ENCODE measurements around the gene NAV3.
"Not testable (repeated sequence)": the region's sequence is repeated elsewhere in the genome, so short reads cannot be mapped to it uniquely, and the experiment has no call there.

The NAV3 gene

DNA sequence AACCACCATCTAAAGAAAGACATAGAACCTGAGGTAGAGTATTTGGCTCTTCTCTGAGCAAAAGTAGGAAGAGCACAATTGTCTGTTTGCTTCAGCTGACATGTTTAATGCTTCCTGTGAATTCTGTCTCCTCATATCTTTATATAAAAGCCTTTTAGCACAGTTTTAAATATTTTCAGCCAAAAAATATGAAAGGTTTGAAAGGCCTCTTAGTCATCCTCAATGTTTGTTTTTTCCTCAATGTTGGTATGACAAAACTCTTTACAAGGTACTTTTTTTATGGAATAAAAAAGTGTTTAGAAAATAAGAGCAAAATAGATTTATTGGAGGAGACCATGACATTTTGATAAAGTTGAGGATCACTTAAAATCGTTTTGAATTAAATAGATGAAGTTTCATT is 360.9 kb downstream of the NAV3 start:
- DNase-seq (ENCODE audit: low spot score) = no peak

GRCh38 chr12:78192979-78193378 is 362.3 kb downstream of the NAV3 start:
- no peak for DNase-seq (ENCODE audit: low spot score)

GRCh38 chr12:78194448-78194847 is 363.8 kb downstream of the NAV3 start:
- no peak for DNase-seq (ENCODE audit: low spot score)

- no peak for DNase-seq (ENCODE audit: low spot score)
These were observed 368.2 kb downstream of the NAV3 start for GRCh38 chr12:78198896-78199295.

DNA sequence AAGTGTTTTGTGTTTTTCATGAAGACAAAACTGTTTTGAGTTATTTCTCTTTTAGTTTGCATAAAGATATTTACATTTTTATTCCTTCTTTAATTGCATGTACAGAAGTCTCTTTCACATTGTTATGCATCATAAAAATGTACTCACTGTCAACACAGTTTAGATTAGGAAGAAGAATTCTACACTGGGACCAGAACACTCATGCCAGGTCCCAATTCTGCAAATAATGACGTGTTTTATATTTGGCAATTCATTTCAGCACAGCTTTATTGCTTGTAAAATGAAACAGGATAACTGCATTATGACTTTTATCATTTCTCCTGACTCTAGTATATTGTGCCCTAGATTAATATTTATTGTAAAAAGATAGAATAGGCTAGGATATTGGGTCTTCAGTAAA is 369.2 kb downstream of the NAV3 start:
- DNase-seq (ENCODE audit: low spot score) = no peak

GRCh38 chr12:78204926-78205325 is 374.2 kb downstream of the NAV3 start:
- DNase-seq (ENCODE audit: low spot score) = no peak

DNA sequence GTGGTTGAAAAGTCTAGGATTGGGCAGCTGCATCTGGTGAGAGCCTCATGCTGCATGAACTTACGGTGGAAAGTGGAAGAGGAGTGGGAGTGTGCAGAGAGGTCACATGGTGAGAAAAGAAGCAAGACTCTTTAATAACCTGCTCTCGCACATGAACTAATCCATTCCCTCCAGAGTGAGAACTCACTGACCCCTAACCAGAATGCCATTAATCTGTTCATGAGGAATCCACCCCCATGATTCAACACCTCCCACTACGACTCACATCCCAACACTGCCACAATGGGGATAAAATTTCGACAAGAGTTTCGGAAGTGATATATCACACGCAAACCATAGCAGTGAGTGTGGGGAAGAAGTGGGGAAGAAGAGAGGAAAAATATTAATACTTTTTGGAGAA is 377.4 kb downstream of the NAV3 start:
- no peak for DNase-seq (ENCODE audit: low spot score)

DNA sequence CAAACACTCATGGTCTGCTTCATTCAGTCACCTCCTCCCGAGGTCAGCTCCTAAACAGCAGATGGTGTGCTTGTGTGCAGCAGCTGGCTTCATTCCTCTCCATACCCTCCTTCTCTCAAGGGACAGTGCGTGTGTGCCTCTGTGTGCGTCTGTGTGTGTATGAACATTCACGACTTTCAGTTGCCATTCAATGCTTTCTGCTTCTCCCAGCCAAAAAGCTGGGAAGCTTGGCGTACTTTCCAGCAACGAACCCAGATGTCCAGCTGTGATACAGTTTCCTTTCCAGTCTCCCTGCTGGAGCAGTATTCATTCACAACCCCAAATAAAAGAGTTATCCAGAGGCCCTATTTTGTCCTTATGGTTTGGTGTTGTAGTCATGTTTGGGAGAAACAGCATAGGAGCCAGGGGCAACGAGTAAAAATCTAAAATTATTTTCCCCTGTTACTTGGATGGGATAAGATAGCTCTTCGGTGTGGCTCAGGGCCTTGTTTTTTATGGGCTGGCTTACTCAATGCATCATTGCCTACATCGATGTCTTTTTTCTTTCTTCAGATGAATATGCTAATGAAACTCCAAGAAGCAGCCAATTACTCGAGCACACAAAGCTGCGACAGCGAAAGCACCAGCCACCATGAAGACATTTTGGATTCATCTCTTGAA is 379.3 kb downstream of the NAV3 start:
- no peak for DNase-seq (ENCODE audit: low spot score)

DNA sequence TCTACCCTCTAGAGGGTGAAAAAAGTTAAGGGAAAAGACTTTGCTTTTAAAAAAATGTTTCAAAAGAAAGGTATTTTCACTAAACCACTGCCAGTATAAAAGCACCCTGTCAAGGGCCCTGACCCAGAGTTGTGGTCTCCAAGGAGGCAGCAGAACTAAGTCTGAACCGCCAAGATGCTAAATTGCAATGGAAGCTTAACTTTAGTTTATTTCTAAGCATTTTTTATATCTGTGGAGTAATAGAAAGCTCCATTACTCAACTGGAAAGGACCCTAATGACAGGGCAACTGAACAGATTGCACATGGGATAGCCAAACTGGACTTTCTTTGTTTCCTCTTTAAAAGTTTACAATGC is 379.8 kb downstream of the NAV3 start:
- DNase-seq (ENCODE audit: low spot score) = no peak

GRCh38 chr12:78210894-78211302 is 380.2 kb downstream of the NAV3 start:
- DNase-seq (ENCODE audit: low spot score) = no peak

DNA sequence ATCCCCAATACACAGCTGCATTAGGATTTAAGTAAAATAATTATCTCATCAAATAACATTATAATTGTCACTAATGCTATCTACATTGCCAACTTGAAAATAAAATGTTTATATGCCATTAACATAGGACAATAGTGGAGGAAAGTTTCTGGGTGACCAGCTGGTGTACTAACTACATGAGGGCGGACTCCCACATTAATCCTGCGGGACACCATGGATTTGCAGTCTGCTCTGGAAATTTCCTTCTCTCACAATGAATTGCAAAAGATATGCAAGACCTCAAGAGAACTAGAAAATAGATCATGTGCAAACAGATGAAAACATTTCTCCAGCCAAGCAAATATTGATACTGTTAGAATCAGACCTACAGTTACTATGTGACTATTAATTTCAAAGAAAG is 390.1 kb downstream of the NAV3 start:
- no peak for DNase-seq (ENCODE audit: low spot score)

- no peak for DNase-seq (ENCODE audit: low spot score)
These were observed 393.5 kb downstream of the NAV3 start for GRCh38 chr12:78224154-78224553.

GRCh38 chr12:78226763-78227162 is 396.1 kb downstream of the NAV3 start:
- DNase-seq (ENCODE audit: low spot score) = no peak

DNA sequence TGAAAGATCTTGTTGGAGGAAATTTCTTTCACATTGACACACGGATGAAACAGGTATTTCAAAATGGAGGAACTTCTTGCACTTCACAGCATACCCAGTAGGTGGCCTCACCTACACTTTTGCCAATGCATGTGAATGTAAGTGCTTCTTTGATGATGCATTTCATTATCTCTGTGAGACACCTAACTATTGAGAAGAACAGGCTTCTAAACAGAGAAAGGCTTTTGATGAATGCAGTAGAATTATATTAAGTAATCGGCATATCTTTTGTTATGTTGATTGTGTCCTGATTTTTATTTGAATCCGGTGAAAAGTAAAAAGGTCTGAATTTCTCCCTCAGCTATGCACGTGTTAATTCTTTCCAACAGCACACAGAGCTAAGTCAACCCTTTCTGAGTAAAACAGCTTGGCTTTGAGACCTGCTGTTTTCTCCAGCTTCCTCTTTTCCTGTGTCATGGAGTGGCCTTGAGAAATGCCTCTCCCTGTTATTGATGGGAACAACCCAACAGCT is 399.0 kb downstream of the NAV3 start:
- DNase-seq (ENCODE audit: low spot score) = peak; percentile 9

GRCh38 chr12:78232756-78233155 is 402.1 kb downstream of the NAV3 start:
- DNase-seq (ENCODE audit: low spot score) = no peak

DNA sequence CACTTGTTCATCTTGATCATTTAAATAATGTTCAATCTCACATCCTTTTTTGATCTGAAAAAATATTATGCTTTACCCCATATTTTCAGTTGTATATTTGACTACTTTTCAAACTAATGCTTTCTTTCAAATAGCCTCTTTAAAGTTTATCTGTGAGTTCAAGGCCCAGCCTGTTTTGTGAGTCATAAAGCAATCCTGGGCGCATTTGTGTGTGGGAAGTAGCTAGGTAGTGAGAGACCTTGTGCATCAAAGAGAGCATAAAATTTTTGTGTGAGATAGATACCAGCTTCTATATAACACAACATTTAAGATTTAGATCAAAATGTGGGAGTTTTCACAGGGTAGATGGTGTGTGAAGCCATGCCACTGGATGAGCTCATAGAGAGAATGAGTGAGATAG is 405.6 kb downstream of the NAV3 start:
- no peak for DNase-seq (ENCODE audit: low spot score)

- no peak for DNase-seq (ENCODE audit: low spot score)
These were observed 408.9 kb downstream of the NAV3 start for GRCh38 chr12:78239544-78239943.

GRCh38 chr12:78240827-78241226 is 410.1 kb downstream of the NAV3 start:
- DNase-seq (ENCODE audit: low spot score) = no peak

DNA sequence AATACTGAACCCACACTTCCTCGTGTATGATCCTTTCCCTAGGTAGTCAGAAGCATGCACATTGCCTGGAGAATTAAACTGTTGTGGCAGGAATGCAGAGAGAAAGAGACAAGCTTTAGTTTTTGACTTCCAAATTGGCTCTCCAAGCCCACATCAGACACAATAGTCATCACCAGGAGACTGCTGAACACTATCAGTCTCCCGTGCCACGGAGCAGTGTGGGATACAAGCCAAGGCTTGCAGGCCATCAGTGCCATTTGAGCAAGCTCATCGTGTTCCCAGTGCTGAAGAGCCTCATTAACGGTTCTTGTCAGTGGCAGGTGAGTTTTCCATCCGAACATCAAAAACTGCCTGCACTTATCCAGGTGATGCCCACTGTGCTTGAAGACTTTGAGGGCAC is 410.8 kb downstream of the NAV3 start:
- no peak for DNase-seq (ENCODE audit: low spot score)

DNA sequence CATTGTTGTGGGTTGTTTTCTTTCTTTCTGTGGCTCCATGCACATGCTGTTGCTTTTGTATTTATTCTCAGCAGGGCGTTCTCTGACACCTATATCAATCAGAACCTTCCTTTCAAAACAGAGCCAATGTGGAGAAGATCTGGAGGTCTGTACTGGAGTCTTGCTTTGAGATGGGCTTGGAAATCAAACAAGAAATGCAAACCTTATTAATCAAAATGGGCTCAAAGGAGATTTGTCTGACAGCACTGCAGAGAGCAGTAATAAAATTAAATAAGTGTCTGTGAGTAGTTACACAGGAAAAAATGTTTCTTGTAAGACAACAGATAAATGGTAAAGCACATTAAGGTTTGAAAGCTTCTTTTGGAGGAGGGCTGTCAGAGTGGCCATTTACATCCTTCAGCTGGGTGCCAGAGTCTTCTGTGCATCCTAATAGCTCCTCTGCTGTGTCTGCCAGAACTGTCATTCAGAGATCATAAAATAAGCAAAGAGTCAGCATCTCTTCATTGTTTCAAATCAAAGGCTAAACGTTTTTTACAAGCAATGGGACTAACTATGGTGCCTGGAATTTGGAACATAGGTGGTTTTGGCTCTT is 414.3 kb downstream of the NAV3 start:
- DNase-seq (ENCODE audit: low spot score) = no peak

- DNase-seq (ENCODE audit: low spot score) = no peak
These were observed 417.6 kb downstream of the NAV3 start for GRCh38 chr12:78248321-78248720.

GRCh38 chr12:78249578-78249977 is 418.9 kb downstream of the NAV3 start:
- no peak for DNase-seq (ENCODE audit: low spot score)

DNA sequence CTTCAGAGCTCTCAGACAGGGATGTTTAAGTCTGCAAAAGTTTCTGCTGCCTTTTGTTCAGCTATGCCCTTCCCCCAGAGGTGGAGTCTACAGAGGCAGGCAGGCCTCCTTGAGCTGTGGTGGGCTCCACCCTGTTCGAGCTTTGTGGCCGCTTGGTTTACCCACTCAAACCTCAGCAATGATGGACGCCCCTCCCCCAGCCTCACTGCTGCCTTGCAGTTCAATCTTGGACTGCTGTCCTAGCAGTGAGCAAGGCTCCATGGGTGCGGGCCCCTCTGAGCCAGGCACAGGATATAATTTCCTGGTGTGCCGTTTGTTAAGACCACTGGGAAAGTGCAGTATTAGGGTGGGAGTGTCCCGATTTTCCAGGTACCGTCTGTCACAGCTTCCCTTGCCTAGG is 427.0 kb downstream of the NAV3 start:
- not testable (repeated sequence) for DNase-seq (ENCODE audit: low spot score)

- DNase-seq (ENCODE audit: low spot score) = no peak
These were observed 430.3 kb downstream of the NAV3 start for GRCh38 chr12:78260976-78261375.
